Measurements from ENCODE around the gene EIF3L. TPM values are rescaled to one million over a fixed set of nuclear protein-coding genes. Genes with fewer than 3 reads are reported as not detected.

EIF3L gene
- total RNA-seq, 1 donor: 1,099 TPM

GRCh38 chr22:37816543-37817180, 32.6 kb upstream of the EIF3L start:
- no peak for DNase-seq (ENCODE audit: low read depth in 2 of 3, low spot score in 2 of 3)

GRCh38 chr22:37817705-37818408, 31.4 kb upstream of the EIF3L start:
- DNase-seq (ENCODE audit: low read depth in 2 of 3, low spot score in 2 of 3): peak; percentile 55 to 72 (median 68)

GRCh38 chr22:37818409-37819104, 30.7 kb upstream of the EIF3L start:
- DNase-seq (ENCODE audit: low read depth in 2 of 3, low spot score in 2 of 3): peak in 2 of 3 donors; percentile 72 to 75

- DNase-seq (ENCODE audit: low read depth in 2 of 3, low spot score in 2 of 3): no peak
Observed at GRCh38 chr22:37819105-37819433, 30.1 kb upstream of the EIF3L start.

GRCh38 chr22:37820350-37820749, 28.9 kb upstream of the EIF3L start:
- no peak for DNase-seq (ENCODE audit: low read depth in 2 of 3, low spot score in 2 of 3)

GRCh38 chr22:37822079-37822833, 27.0 kb upstream of the EIF3L start:
- no peak for DNase-seq (ENCODE audit: low read depth in 2 of 3, low spot score in 2 of 3)

GRCh38 chr22:37823134-37823985, 25.9 kb upstream of the EIF3L start, which contains the start of gene GALR3:
TSS of gene GALR3 (plus strand) at chr22:37823382. CDS start at chr22:37823407, 25 bp downstream.
- DNase-seq (ENCODE audit: low read depth in 2 of 3, low spot score in 2 of 3): no peak

- peak in 2 of 3 donors; percentile 50 to 51 for DNase-seq (ENCODE audit: low read depth in 2 of 3, low spot score in 2 of 3)
Observed at GRCh38 chr22:37824674-37825641, 24.3 kb upstream of the EIF3L start.

GRCh38 chr22:37827056-37827455, 22.2 kb upstream of the EIF3L start:
- DNase-seq (ENCODE audit: low read depth in 2 of 3, low spot score in 2 of 3): no peak

- DNase-seq (ENCODE audit: low read depth in 2 of 3, low spot score in 2 of 3): no peak
Observed at GRCh38 chr22:37830093-37830842, 19.0 kb upstream of the EIF3L start.

GRCh38 chr22:37831472-37831871, 17.7 kb upstream of the EIF3L start:
- no peak for DNase-seq (ENCODE audit: low read depth in 2 of 3, low spot score in 2 of 3)

- DNase-seq (ENCODE audit: low read depth in 2 of 3, low spot score in 2 of 3): no peak
Observed at GRCh38 chr22:37832022-37832857, 17.0 kb upstream of the EIF3L start.

GRCh38 chr22:37842015-37842793, 7.0 kb upstream of the EIF3L start:
- DNase-seq (ENCODE audit: low read depth in 2 of 3, low spot score in 2 of 3): no peak

GRCh38 chr22:37843741-37844089, 5.5 kb upstream of the EIF3L start:
- DNase-seq (ENCODE audit: low read depth in 2 of 3, low spot score in 2 of 3): peak in 1 of 3 donors; percentile 62

- DNase-seq (ENCODE audit: low read depth in 2 of 3, low spot score in 2 of 3): no peak
Observed at GRCh38 chr22:37844904-37845329, 4.3 kb upstream of the EIF3L start.

- no peak for DNase-seq (ENCODE audit: low read depth in 2 of 3, low spot score in 2 of 3)
Observed at GRCh38 chr22:37846433-37846832, 2.8 kb upstream of the EIF3L start.

Data from hematopoietic multipotent progenitor cell (in vitro differentiated cells).